K562 (cell line): ENCODE results near the gene TARBP1. TPM values are rescaled to one million over a fixed set of nuclear protein-coding genes. Genes with fewer than 3 reads are reported as not detected.

Experiments
- ATAC-seq: fragments of 200-7000 bp; cut with Tn5 transposase; 3 replicates; pipeline ENCODE4 v1.9.1; 2020; ENCODE audit warnings: moderate library complexity
- BruUV-seq: library from RNA; stranded (reverse); fragments of 400-500 nt; replicated peaks from 2 replicates; lab custom pipeline; 2021; lab: Mats Ljungman, UMichigan
- CTCF ChIA-PET: fragments of 300-600 bp; formaldehyde crosslinking; extraction: SDS; loops from one replicate; lab custom pipeline; 2021; ENCODE audit warnings: low intra/inter-chr PET ratio; lab: Yijun Ruan, JAX
- POLR2A ChIA-PET: fragments of 300-600, 350-650 bp; sonication (Branson Sonifier 250); formaldehyde crosslinking; extraction: SDS; loops from one replicate; lab custom pipeline; 2021; ENCODE audit warnings: antibody characterized with exemption, inconsistent platforms; lab: Yijun Ruan, JAX
- DNase-seq, 4 experiments: peaks; one replicate each; pipeline versions ENCODE4 v3.0.0 to v3.0.0-alpha.2; 2011 to 2018; ENCODE audit warnings: low spot score in 3 of 4, mixed read lengths in 3 of 4; ENCODE audit errors: extremely low read depth in 1 of 4
- FAIRE-seq: peaks from 2 replicates; lab custom pipeline; 2011; peaks lifted over from hg19 to GRCh38; lab: Jason Lieb, UNC
- H2AFZ ChIP-seq: 2 replicates; pipeline ENCODE4 v1.6.0; 2011; ENCODE audit warnings: low read depth, low read length, control low read depth, inconsistent platforms
- H3K27ac ChIP-seq: fragments of 200-600 bp; 3 replicates; pipeline ENCODE4 v1.8.0; 2011; ENCODE audit warnings: low read depth, mild to moderate bottlenecking, control low read depth, inconsistent platforms, low read length, moderate library complexity, mixed read lengths; ENCODE audit errors: extremely low read depth
- H3K27me3 ChIP-seq, 2 experiments: fragments of 300-600 bp in 1 of 2; 2 replicates in 1 of 2; 3 replicates in 1 of 2; pipeline versions ENCODE4 v1.6.0 to v1.8.0; 2011; ENCODE audit warnings: inconsistent platforms in 2 of 2, low read length in 2 of 2, mild to moderate bottlenecking in 1 of 2, mixed read lengths in 1 of 2, moderate library complexity in 1 of 2; ENCODE audit not compliant: control insufficient read depth in 2 of 2, insufficient read depth in 2 of 2
- H3K36me3 ChIP-seq: fragments of 300-600 bp; 3 replicates; pipeline ENCODE4 v1.8.0; 2011; ENCODE audit warnings: mild to moderate bottlenecking, low read length, inconsistent platforms; ENCODE audit not compliant: control insufficient read depth, insufficient read depth
- H3K4me1 ChIP-seq, 2 experiments: fragments of 200-600 bp in 1 of 2; replicated peaks in 1 of 2; 2 replicates in 1 of 2; 3 replicates in 1 of 2; pipeline versions ENCODE4 v1.5.1 to v1.8.0; 2011; ENCODE audit warnings: inconsistent platforms in 2 of 2, low read length in 2 of 2, mild to moderate bottlenecking in 1 of 2, mixed read lengths in 1 of 2, moderate library complexity in 1 of 2; ENCODE audit not compliant: control insufficient read depth in 2 of 2, insufficient read depth in 2 of 2
- H3K4me2 ChIP-seq: 2 replicates; pipeline ENCODE4 v1.6.1; 2011; ENCODE audit warnings: low read length, control low read depth, inconsistent platforms, mixed read lengths; ENCODE audit not compliant: insufficient read depth
- H3K4me3 ChIP-seq: fragments of 200-600 bp; sonication (generic), shearing (Covaris generic); 2 replicates; pipeline ENCODE4 v1.5.1; 2016; ENCODE audit warnings: control low read depth, inconsistent platforms
- H3K79me2 ChIP-seq: fragments of 200-600 bp; 3 replicates; pipeline ENCODE4 v1.8.0; 2011; ENCODE audit warnings: low read length, inconsistent platforms; ENCODE audit not compliant: control insufficient read depth, insufficient read depth
- H3K9ac ChIP-seq, 2 experiments: 2 replicates each; pipeline versions ENCODE4 v1.6.0 to v1.6.1; 2011; ENCODE audit warnings: low read depth in 2 of 2, low read length in 2 of 2, control low read depth in 1 of 2, inconsistent platforms in 1 of 2, mild to moderate bottlenecking in 1 of 2, mixed read lengths in 1 of 2; ENCODE audit not compliant: insufficient read depth in 1 of 2
- H3K9me1 ChIP-seq: one replicate; pipeline ENCODE4 v1.6.0; 2011; ENCODE audit warnings: inconsistent platforms, mild to moderate bottlenecking, low read length, moderate library complexity; ENCODE audit not compliant: control insufficient read depth, insufficient read depth
- H3K9me3 ChIP-seq: replicated peaks from 2 replicates; pipeline ENCODE4 v1.5.1; 2011; ENCODE audit warnings: low read depth, low read length, inconsistent platforms; ENCODE audit not compliant: control insufficient read depth, insufficient read depth
- H4K20me1 ChIP-seq: replicated peaks from 2 replicates; pipeline ENCODE4 v1.6.1; 2011; ENCODE audit warnings: low read length, inconsistent platforms, mixed read lengths; ENCODE audit not compliant: control insufficient read depth, insufficient read depth
- ARNT ChIP-seq, 2 experiments: fragments of 450-650 bp; IDR thresholded peaks; 2 replicates each; pipeline ENCODE4 v1.6.1; 2016; ENCODE audit warnings: mild to moderate bottlenecking in 1 of 2
- CHD4 ChIP-seq: fragments of 200-600 bp; sonication (generic); IDR thresholded peaks from 3 replicates; pipeline ENCODE4 v1.6.1; 2012; ENCODE audit warnings: low read depth, mild to moderate bottlenecking, mixed read lengths, low read length, inconsistent platforms; ENCODE audit not compliant: insufficient read depth, insufficient replicate concordance, poor library complexity, severe bottlenecking
- ETS2 ChIP-seq: IDR thresholded peaks from 2 replicates; pipeline ENCODE4 v1.6.1; 2016; ENCODE audit warnings: borderline replicate concordance, missing genetic modification characterization, mild to moderate bottlenecking, moderate library complexity, missing compliant biosample characterization; ENCODE audit not compliant: poor library complexity, severe bottlenecking
- MTA1 ChIP-seq: fragments of 450-650 bp; IDR thresholded peaks from 2 replicates; pipeline ENCODE4 v1.6.1; 2017; ENCODE audit warnings: borderline replicate concordance
- MTA3 ChIP-seq: fragments of 450-650 bp; formaldehyde crosslinking; IDR thresholded peaks from 2 replicates; pipeline ENCODE4 v1.6.1; 2017; ENCODE audit warnings: mild to moderate bottlenecking, borderline replicate concordance
- MYC ChIP-seq, 2 experiments: fragments of 250-450 bp in 1 of 2; sonication (Bioruptor Pico) in 1 of 2; IDR thresholded peaks; 2 replicates each; pipeline versions ENCODE4 v1.5.1 to v1.6.1; 2012 to 2021; ENCODE audit warnings: low read depth in 2 of 2, borderline replicate concordance in 1 of 2, improper control_type of control experiment in 1 of 2, low read length in 1 of 2, mild to moderate bottlenecking in 1 of 2, moderate library complexity in 1 of 2
- STAT5B ChIP-seq: fragments of 250-450 bp; sonication (Bioruptor Pico); IDR thresholded peaks from 2 replicates; pipeline ENCODE4 v1.8.0; 2021; ENCODE audit warnings: mild to moderate bottlenecking, inconsistent platforms
- ZNF436 ChIP-seq: fragments of 250-450, 450-650 bp; sonication (Bioruptor Pico); formaldehyde crosslinking; IDR thresholded peaks from 2 replicates; pipeline ENCODE4 v1.7.0; 2020; ENCODE audit warnings: mild to moderate bottlenecking
- WGBS: fragments of 100-300 bp; shearing (Covaris generic); methylation state at CpG from one replicate; pipeline ENCODE4 v1.1.6; 2016; ENCODE audit warnings: low coverage, mixed read lengths; ENCODE audit not compliant: insufficient coverage; ENCODE audit errors: missing lambda C conversion rate; 5-methylcytosine and 5-hydroxymethylcytosine counted together
- in situ Hi-C: fragments of 300-500 bp; cut with MboI; formaldehyde crosslinking; loops from 4 replicates; pipeline ENCODE4 v1.15.0; 2018; ENCODE audit warnings: inconsistent platforms, mixed read lengths
- intact Hi-C: fragments of 100-400 bp; cut with micrococcal nuclease; formaldehyde crosslinking; loops from 2 replicates; pipeline ENCODE4 v1.14.2; 2022
- polyA plus RNA-seq, 8 experiments: library from polyadenylated mRNA; depleted of rRNA in 4 of 8; stranded (reverse) in 5 of 8; unstranded in 3 of 8; fragments of >200 nt; fragmentation: Nextera tagmentation in 2 of 8; fragmentation: Illumina TruSeq in 1 of 8; extraction: Ambion mirVana in 2 of 8; extraction: Trizol in 1 of 8; gene quantifications; 2 replicates each; pipeline versions ENCODE4 v1.2.1 to v1.2.3, GENCODE V29; 2011 to 2014; ENCODE audit warnings: inconsistent platforms in 1 of 8, missing spikeins in 1 of 8
- total RNA-seq, 7 experiments: library from RNA; depleted of rRNA in 6 of 7; stranded (reverse); fragments of >200 nt in 6 of 7; fragmentation: Illumina TruSeq in 2 of 7; extraction: Trizol in 2 of 7; gene quantifications; 2 replicates each; pipeline versions ENCODE4 v1.2.1 to v1.2.3, GENCODE V29; 2011 to 2021; ENCODE audit warnings: low replicate concordance in 1 of 7
- TF ChIP-seq, protein P1 (sequence below): fragments of 250-450 bp; sonication (Bioruptor Pico); IDR thresholded peaks from 2 replicates; pipeline ENCODE4 v1.4.0; 2020

Gene TARBP1
- total and polyA plus RNA-seq, 9 of the 15 experiments (the other 6 are each of a cell fraction or from before 2014, with no cell fraction given), result 8.8 to 48.0 (median 22.9) TPM

DNA sequence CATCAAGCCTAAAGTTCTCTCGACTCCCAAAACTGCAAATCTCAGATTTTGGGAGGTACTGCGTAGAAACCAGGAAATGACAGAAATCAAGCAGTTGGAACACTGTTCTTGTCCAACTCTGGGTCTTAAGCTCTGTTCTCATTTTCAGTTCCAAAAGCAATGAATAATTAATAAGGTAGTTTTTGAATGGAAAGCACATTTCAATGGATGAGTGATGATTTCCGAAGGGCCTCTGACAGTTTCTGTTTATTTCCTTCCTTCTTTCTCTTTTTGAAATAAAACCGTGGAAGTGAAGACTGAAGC, 20.9 kb upstream of the TARBP1 start:
- no peak overlapping the region for H3K27ac ChIP-seq
- peaks cover 3% of the 10 kb centered on the region for H3K9me1 ChIP-seq
- TF ChIP-seq STAT5B (CRISPR knock-in tag), result no peak
- TF ChIP-seq MTA3, result no peak
- no peak for TF ChIP-seq ARNT (IDR thresholded peaks at IDR 0.05)
- TF ChIP-seq, protein P1, sequence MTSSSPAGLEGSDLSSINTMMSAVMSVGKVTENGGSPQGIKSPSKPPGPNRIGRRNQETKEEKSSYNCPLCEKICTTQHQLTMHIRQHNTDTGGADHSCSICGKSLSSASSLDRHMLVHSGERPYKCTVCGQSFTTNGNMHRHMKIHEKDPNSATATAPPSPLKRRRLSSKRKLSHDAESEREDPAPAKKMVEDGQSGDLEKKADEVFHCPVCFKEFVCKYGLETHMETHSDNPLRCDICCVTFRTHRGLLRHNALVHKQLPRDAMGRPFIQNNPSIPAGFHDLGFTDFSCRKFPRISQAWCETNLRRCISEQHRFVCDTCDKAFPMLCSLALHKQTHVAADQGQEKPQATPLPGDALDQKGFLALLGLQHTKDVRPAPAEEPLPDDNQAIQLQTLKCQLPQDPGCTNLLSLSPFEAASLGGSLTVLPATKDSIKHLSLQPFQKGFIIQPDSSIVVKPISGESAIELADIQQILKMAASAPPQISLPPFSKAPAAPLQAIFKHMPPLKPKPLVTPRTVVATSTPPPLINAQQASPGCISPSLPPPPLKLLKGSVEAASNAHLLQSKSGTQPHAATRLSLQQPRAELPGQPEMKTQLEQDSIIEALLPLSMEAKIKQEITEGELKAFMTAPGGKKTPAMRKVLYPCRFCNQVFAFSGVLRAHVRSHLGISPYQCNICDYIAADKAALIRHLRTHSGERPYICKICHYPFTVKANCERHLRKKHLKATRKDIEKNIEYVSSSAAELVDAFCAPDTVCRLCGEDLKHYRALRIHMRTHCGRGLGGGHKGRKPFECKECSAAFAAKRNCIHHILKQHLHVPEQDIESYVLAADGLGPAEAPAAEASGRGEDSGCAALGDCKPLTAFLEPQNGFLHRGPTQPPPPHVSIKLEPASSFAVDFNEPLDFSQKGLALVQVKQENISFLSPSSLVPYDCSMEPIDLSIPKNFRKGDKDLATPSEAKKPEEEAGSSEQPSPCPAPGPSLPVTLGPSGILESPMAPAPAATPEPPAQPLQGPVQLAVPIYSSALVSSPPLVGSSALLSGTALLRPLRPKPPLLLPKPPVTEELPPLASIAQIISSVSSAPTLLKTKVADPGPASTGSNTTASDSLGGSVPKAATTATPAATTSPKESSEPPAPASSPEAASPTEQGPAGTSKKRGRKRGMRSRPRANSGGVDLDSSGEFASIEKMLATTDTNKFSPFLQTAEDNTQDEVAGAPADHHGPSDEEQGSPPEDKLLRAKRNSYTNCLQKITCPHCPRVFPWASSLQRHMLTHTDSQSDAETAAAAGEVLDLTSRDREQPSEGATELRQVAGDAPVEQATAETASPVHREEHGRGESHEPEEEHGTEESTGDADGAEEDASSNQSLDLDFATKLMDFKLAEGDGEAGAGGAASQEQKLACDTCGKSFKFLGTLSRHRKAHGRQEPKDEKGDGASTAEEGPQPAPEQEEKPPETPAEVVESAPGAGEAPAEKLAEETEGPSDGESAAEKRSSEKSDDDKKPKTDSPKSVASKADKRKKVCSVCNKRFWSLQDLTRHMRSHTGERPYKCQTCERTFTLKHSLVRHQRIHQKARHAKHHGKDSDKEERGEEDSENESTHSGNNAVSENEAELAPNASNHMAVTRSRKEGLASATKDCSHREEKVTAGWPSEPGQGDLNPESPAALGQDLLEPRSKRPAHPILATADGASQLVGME (CRISPR knock-in tag), result no peak
- TF ChIP-seq MTA1, result no peak
- TF ChIP-seq CHD4, result no peak
- TF ChIP-seq ETS2, result no peak
- TF ChIP-seq MYC (IDR thresholded peaks at IDR 0.05; ENCODE audit: low read depth, low read length), result no peak
- no peak for TF ChIP-seq MYC (CRISPR knock-in tag; IDR thresholded peaks at IDR 0.05; ENCODE audit: borderline replicate concordance, low read depth)
- TF ChIP-seq ZNF436 (CRISPR knock-in tag), result no peak
- BruUV-seq, result no TSS peak
- DNase-seq (no peak), FAIRE-seq (no peak), ATAC-seq (no peak)
- H4K20me1 ChIP-seq, result no peaks in the 10 kb centered on the region
- H3K4me1 ChIP-seq, result peaks cover 11 to 35% of the 10 kb centered on the region in 2 experiments
- H3K79me2 ChIP-seq, result no peaks in the 10 kb centered on the region
- H2AFZ ChIP-seq, result peak overlapping the region; percentile 99
- no peaks in the 10 kb centered on the region for H3K36me3 ChIP-seq
- H3K9ac ChIP-seq, result no peak overlapping the region
- H3K9me3 ChIP-seq, result no peaks in the 10 kb centered on the region
- CTCF ChIA-PET, result interaction anchor here (0.6 to 3.4 kb wide), 10 partner anchors 25 to 593 kb away, joined by 3 to 18 read pairs (median 4); no protein-coding TSS in a partner anchor
- H3K4me3 ChIP-seq, result no peak overlapping the region
- in situ Hi-C loops, result loop anchor here (5.0 to 10.0 kb wide), 4 partner anchors 97 to 592 kb away; no protein-coding TSS in a partner anchor
- intact Hi-C loops, result loop anchor here (1.0 to 10.0 kb wide), 12 partner anchors 45 to 915 kb away; no protein-coding TSS in a partner anchor
- POLR2A ChIA-PET, result interaction anchor here (0.6 to 3.1 kb wide), 7 partner anchors 10 to 194 kb away, joined by 3 to 18 read pairs (median 4); no protein-coding TSS in a partner anchor
- WGBS, result 84% methylated on average over 4 of the region's 4 CpGs
- H3K4me2 ChIP-seq, result no peak overlapping the region
- no peaks in the 10 kb centered on the region for H3K27me3 ChIP-seq
